Medulla oblongata (tissue), 1 donor: ENCODE measurements around the gene FAM241B.

ENCODE experiments used
- DNase-seq: peaks from one replicate; pipeline ENCODE4 v3.0.0-alpha.2; 2015; ENCODE audit errors: extremely low spot score

Gene FAM241B

DNA sequence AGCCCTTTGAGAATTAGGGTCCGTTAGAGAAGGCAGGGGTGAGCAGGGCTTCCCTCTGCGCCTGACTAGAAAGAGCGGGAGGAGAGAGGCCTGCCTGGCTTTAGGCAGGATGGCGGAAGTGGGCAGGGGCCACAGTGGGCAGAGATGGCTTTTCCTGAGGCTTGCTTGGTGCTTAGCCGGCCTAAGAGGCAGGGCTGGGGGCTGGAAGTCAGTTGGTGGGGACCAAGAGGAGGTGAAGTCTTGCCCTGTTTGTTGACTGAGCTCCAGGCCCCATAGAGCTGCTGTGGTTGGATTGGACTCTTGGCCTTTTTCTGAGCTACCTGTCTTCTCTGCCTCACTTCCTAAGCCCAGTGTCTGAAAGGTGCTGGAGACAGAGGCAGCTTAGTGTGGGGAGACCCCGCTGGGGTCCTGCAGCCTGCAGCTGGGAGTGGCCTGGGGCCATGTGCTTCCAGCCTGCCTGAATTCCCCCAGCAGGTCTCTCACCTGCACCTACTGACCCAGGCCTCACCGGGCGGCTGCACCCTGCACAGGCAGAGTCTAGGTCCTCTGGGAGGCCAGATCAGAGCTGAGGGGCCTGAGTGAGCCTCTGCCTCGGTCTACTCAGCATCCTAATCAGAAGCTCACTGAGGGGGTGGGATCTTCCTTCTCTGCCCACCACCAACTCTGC lies 4.8 kb downstream of the FAM241B start:
- DNase-seq: no peak

DNA sequence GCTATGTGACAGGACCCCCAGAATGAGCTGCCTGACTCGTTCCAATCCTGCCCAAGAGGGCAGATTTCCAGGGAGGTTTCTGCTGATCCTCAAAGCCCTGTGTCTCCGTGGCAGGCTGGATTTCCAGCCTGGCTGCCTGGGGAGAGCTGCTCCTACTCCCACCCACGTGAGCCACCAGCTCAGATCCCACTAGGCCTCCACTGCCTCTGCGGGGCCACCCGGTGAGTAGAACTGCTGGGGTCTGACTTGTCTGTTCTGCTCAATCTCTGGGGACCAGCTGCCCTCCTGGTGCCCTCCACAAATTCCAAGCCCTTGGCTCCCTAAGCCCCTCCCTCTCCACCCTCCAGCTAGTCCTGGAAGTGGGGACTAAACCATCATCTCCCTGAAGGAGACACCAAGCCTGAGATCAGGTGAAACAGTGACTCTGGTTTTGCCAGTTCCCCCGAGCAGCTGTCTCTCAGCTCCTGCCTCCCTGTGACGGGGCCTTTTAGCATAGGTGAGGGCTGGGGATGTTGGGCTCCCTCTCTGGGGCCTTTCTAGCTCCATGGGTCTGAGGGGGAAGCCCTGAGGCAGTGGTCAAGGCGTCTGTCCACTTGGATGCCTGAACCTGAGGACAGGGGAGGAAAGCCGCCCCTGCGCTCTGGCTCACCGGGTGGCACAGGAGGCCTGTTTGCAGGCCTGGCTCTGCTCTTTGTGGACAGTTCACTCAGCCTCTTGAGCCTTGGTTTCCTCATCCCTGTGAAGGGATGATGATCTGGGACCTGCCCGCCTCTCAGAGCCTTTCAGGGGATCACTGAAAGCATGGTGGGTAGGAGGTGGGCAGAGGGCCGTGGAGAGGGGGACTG lies 5.6 kb downstream of the FAM241B start:
- DNase-seq: no peak

DNA sequence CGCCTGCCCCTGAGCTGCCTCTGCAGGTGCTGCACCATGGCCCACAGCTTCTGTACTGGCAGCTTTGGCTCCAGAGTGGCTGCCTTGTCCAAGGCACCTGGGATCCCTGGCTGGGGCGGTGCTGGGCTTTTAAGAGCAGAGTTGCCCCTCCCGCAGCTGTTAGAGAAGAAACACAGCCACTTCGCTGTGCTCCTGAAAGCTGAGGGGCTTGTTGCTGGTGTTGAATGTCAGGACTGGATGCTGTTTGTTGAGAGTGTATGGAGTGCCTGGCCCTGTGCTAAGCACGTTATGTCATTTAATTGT lies 6.2 kb downstream of the FAM241B start:
- DNase-seq: no peak

DNA sequence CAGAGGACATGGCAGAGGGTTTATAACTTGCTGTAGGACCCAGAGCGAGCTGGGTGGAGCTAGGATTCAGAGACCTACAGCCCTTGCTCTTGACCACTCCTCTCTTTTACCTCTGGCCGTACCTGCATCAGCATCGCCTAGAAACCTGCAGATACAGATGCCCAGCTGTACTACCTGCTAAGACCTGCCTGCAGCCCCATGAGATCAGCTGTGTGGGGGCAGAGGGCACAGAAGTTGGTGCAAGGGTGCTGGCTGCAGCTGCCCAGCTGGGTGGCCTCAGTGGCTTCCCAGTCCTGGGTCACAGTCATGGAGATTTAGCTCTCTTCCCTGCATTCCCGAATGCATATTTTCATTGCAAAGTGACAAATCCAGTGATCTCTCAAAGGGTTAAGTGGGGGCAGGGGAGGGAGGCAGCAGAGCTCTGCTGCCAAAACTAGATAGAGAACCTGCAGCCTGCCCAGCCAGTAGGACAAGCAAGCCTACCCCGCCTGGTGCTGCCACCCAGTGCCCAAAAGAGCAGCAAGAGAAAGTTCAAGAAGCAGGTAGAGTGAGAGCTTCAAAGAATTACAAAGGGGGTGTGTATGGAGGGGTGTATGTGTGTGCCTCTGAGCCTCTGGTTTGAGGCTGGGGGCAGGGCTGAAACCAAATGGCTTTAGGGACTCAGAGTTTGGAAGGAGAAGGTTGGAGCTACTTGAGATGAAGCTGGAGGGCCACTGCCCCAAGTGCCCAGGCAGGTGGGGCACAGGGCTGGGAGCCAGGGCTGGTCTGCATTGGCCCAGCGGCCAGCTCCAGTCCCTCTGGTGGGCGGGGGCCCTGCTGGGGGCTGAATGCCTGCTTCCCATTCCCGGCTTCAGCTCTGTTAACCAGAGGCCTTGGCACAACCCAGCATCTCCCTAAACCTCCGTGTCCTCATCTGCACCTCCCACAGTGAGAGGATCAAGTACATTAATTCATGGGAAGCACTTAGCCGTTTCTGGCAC lies 6.9 kb downstream of the FAM241B start:
- DNase-seq: no peak

DNA sequence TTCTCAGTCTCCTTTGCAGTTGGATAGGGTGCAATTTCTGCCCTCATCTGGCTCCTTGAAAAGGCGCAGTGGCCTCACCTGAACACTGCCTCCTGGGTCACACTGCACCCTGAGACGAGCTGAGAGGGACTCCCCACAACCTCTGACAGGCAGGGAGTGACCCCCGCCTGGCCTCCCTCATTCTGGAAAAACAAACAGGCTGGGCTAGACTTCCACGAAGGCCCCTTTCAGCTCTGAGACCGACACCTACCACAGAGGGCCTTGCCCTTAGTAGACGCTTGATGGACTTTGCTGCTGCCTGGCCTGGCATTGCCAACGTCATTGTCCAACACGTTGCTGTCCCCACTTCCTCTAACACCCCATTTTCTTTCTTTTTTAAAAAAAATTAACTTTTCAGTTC lies 8.6 kb downstream of the FAM241B start:
- no peak for DNase-seq

DNA sequence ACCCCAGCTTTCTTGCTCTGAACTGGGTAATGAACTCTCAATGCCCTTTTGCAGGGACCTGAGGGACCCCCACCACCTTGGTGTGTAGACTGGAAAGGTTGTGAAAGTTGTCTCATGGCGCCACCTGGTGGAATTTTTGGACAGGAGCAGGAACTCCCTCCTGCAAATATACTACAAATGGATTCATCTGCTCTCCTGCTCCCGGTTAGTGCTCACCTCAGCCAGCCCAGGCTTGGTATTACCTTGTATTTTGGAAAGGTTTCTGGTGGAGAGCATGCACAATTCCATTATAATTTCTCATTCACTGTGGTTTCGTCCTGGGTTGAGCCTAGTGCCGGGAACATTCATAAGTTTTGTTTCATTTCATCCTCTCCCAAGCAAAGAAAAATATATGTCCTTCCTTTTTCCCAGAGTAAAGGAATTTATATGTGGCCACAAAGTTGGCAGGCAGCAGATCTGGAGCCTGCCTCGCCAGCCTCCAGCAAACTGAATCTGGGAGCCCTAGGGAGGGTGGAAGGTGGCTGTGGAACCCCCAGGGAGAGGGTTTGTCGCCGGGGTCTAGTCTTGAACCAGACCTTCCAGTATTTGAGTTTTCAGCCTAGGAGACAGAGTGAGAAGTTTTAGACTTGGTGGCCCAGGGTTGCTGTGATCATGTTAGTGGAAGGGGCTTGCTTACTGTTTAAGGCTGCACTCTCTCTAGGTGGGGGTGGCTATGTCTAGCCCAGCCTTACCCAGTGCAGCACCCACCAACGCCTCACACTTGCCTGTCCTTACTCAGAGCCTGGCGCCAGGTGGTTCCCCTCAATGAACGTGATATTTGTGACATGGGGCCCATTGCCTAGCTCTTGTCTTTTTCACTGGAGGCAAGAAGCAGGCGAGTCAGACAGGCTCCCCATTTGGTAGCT lies 9.5 kb downstream of the FAM241B start:
- DNase-seq: peak; percentile 86

DNA sequence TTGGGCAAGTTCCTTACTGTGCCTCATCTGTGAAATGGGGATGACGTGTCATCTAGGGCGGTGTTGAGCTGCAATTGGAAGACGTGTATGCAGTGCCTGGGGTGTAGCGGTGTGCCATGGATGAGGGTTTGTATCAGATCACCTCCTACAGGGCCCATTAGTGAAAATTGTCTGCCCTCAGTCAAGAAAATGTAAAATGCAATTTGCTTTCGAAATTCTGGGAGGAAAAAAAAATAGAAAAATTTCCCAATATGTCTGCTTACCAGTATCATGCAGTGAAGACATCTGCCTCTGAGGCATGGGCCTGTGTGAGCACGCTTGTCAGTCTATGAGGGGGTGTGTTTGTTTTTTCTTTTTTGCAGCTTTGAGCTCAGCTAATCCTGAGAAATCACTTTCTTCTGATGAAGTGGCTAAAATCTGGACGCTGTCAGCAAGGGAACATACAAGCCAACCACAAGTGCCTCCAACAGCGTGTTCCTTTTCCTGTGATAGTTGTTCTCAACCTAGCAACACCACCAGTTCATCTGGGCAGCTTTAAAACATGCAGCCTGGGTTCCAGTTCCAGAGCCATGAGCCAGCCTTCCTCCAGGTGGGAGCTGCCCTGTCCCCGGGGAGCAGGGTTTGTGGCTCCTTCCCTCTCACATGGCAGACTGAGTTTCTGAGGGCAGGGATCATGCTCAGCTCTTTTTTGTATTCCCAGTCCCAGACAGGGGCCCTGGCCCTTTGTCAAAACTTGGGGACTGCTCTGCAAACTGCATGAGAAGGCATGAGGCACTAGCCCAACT lies 10.3 kb downstream of the FAM241B start:
- no peak for DNase-seq

DNA sequence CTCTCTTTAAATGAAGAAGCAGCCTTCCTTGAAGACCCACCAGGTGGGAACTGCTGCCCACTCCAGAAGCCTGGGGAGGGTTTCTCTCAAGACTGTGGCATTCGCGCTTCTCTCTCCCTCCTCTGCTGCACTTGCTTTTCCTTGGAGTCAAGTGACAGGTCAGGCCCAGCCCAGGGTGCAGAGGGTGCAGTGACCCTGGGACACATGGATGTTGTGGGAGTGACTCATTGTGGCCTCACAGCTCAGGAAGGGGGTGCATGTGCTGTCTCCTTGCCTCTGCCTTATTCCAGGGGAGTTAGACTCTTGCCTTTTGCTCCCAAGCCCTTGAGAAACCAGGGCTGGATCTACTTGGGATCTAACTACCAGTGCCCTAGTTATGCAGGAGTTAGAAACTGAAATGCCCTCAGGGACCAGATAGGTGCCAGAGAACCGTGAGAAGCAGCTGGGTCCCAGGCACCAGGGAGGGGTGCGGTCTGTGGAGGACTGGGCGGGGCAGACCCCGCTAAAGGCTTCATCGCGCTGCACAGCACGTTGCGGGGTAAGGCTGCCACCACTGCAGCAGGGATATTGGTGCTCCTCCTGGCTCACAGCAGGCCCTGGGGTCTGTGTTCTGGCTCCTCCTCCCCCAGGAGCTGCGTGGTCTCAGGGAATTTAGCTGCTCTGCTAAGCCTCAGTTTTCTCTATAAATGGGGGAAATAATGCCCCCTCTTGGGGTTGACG lies 11.4 kb downstream of the FAM241B start:
- DNase-seq: no peak

DNA sequence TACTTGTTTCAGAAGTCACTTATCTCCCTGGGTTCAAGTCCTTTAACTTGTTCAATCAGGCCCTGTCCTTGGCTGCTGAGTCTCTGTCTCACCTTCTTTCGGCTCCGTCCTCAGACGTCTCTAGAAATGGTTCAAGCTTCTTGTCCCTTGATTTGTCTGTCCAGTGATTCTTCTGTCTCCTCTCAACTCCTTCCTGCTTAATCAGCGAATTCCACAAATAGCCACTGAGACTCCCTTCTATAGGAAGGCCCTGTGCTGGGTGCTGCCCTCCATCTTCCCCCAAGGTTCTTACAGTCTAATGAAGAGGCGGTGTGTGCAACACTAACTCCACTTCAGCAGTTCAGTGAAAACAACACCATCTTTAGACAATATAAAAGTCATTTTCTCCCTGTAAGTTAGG lies 12.7 kb downstream of the FAM241B start:
- DNase-seq: no peak

DNA sequence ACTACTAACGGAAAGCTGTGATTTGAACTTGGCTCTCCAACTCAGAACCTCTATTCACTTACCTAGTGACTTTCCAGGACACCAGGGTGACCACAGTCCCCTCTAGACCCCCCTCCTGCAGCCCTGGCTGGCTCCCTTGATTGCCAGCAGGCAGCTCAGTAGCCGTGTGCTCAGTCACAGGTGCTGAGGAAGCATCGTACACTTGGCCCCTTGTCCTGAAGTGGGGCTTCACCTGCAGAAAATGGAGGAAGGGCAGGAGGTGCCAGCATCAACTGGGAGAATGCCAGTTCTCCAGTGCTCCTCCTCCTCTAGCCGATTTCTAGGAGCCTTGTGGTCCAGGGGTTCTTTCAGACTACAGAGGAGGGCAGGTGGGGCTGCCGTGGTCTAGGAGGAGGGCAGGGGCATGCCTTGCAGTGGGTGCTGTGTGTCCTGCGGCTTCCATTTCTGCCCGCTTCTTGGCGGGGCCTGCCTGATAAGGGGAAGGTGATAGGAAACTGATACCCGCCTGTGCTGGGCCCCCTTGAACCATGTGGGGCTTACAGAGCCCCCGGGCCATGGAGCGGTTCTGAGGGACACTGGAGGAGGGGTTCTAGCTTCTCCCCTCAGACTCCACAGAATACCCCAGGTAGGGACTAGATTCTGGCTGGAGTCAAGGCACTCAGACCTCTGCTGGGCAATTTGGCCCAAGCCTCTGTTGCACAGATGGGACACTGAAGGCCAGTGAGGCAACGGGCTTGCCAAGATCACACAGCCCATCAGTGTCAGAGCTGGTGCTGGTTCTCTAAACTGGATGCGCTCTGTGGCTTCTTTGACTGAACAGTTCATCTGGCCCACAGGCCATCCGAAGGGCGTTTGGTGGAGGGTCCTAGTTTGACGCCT lies 14.0 kb downstream of the FAM241B start:
- no peak for DNase-seq

DNA sequence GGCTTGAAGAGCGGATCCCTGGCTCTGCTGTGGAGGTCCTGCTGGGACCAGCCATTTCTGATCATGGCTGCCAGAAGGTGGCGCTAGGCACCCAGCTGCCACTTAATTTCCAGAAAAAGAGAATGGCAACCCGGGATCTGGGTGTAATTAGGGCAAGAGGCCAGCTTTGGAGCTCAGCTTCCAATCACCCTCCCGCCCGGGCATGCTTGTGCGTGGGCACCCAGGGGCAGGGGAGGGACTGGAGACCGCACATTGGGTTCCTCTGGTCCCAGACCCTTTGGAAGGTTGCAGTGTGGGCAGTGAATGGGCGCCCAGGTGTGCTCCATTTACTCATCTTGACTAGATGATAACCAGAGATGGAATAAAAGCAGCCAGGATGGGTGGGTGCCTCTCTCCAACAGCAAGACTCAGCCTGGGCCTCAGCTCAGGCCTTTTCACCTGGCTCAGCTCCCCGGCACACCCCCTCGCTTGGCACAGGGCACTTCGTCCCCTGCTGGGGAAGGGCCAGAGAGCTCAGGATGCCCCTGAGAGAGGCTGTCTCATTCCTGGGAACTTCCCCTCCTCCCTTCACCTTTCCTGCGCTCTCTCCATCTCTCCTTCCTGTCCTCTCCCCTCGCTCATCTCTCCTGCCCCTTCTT lies 14.7 kb downstream of the FAM241B start:
- peak; percentile 69 for DNase-seq

DNA sequence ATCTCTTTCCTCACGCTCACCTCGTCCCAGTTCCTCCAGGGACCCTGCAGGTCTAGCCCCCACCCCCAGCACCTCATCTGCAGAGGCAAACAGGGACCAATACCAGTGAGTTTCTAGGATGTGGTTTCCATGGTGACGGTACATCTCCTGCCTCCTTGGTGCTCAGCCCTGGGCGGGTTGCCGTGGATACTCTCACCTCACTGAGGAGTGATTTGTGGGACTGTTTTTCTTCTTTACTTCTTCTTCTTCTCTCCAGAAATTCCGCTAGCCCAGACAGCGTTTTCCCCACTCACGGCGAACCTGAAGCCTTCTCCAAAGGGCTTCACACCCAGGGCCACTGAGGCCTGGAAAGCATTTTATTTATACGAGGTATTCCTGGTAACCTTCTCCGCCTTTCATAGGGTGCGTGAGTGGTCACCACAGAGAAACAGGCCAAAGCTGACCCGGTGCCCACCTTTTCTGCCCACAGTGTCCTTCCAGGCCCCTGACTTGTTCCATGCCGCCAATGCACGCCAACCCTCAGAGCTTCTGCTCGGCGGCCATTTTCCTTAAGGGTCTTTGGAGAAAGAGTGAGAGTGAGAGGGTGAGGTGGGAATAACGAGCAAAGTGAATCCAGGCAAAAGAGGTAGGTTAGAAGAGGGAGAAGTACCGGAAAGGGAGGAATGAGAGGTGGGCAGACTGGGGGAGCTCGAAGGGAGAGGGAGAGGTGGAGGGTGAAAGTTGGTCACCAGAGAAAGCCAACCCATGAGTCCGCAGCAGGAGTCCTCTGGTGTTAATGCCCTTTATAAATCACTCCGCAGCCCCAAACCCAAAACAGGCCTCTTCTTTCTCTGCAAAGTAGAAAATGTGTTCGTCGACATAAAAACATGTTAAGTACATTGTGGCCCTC lies 15.5 kb downstream of the FAM241B start:
- no peak for DNase-seq

DNA sequence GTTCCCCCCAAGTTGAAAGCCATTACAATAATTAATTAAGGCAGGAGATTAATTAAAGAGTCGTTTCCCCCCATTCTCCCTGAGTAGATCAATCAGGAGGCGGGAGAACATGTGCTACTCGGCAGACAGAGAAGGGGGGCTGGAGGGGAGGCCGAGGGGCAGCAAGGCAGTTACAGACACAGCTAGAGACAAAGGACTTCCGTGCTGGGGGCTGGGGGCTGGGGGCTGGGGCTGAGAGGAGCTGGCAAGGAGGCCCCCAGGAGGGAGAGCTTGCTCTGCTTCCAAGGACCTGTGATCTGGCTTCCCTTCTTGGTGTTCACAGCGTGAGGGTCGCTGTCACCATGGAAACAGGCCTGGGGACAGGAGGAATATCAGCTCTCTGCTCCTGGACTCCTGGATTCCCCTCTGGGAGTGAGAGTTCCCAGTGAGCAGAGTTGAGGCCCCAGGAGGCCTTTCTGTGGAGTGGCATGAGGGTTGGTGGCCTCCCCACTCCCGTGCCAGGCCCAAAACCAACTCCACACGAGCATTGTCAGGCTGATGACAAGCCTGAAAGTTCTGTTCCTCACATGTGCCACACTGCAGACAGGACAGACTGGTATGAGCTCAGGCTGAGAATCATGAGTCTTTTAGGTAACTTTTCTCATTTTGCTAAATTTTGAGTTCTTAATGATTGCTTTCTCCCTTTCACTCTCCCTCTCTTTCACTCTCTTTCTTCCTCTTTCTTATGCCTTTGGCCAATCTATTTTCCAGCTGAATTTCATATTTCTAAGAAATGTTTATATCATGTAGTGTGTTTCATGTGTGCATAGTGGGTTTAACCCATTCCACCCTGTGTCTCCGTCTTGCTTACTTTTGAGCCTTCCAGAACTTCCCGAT lies 16.4 kb downstream of the FAM241B start:
- DNase-seq: no peak

DNA sequence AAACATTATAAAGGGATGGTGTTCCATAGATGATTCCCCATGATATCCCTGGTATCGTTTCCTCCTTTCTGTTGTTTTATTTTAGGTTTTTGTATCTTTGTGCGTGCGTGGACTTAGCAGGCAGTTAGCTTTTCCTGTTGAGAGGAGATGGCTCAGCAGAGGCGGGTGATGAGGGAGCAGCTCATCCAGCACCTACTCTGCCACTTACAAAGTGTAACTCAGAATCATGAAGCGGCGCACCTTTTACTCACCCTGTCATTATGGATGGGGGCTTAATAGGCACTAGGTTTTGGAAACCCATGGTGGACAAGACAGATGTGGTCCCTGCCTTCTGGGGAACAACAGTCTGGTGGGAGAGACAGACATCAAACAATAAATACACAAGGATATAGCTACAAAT lies 17.1 kb downstream of the FAM241B start:
- DNase-seq: no peak

DNA sequence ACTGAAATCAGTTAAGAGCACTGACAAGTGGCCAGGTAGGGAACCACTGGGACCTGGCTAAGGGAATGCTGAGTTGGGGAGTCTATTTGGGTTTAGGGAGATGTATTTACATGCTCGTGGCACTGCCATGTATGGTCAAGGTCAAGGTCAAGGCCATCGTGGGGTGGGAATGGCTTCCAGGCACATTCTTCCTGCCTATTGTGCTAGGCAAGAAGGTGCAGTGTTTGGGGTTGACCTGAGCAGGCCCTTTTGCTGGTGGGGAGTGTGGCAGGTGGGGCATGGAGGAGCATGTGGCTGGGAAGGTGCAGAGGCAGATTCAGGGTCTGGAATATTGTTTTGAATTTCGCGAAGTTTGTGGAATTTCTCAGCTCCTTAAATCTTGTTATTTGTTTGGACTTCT lies 17.8 kb downstream of the FAM241B start:
- no peak for DNase-seq

DNA sequence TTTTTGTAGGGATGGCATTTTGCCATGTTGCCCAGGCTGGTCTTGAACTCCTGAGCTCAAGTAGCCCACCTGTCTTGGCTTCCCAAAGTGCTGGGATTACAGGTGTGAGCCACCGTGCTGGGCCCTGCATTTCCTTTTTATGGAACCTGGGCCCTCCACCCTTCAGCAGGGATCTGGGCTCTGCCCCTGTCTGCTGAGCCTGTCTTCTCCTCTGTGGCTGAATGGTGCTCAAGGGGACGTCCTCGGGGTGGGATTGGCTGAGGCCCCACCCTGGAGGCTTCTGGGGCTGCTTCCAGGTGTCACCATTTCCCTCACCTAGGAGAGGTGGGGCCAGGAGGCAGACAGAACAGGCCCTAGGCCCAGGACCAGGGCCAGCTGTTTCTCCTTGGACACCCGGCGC lies 18.4 kb downstream of the FAM241B start:
- no peak for DNase-seq
